Mesodermal cell (in vitro differentiated cells): ENCODE data around the gene ITPK1.

Experiments
- H3K27ac ChIP-seq: 2 replicates; pipeline ENCODE4 v1.7.0; 2013; ENCODE audit warnings: mild to moderate bottlenecking, low read depth, low read length, moderate library complexity; ENCODE audit not compliant: severe bottlenecking
- H3K36me3 ChIP-seq: 2 replicates; pipeline ENCODE4 v1.7.1; 2013; ENCODE audit warnings: mild to moderate bottlenecking, low read length, moderate library complexity; ENCODE audit not compliant: control insufficient read depth, insufficient read depth
- H3K4me1 ChIP-seq: one replicate; pipeline ENCODE4 v1.7.1; 2013; ENCODE audit warnings: mild to moderate bottlenecking, low read length; ENCODE audit not compliant: insufficient read depth, control insufficient read depth, poor library complexity, severe bottlenecking
- H3K4me3 ChIP-seq: 2 replicates; pipeline ENCODE4 v1.7.0; 2013; ENCODE audit warnings: low read length, control low read depth, mild to moderate bottlenecking; ENCODE audit not compliant: insufficient read depth, poor library complexity, severe bottlenecking; ENCODE audit errors: extremely low read depth
- H3K9me3 ChIP-seq: 2 replicates; pipeline ENCODE4 v1.7.1; 2013; ENCODE audit warnings: mild to moderate bottlenecking, low read length, moderate library complexity; ENCODE audit not compliant: control insufficient read depth
- WGBS, 2 experiments: methylation state at CpG; one replicate each; pipeline ENCODE4 v1.1.5; 2013; ENCODE audit warnings: missing lambda C conversion rate in 2 of 2; ENCODE audit not compliant: insufficient coverage in 2 of 2; 5-methylcytosine and 5-hydroxymethylcytosine counted together

Gene ITPK1

GRCh38 chr14:93059917-93060545 lies 55.7 kb downstream of the ITPK1 start:
- H3K27ac ChIP-seq: peak overlapping the region; percentile 23
- H3K4me3 ChIP-seq: no peak overlapping the region
- H3K36me3 ChIP-seq: no peaks in the 10 kb centered on the region
- no peaks in the 10 kb centered on the region for H3K9me3 ChIP-seq
- peaks cover 14% of the 10 kb centered on the region for H3K4me1 ChIP-seq
- 82 to 89% methylated on average over 6 to 7 of the region's 9 CpGs for WGBS, 2 experiments

- 92% methylated on average over 4 of the region's 16 CpGs; no CpG with 5 or more reads in 1 of the 2 experiments for WGBS, 2 experiments
- no peaks in the 10 kb centered on the region for H3K36me3 ChIP-seq
- no peaks in the 10 kb centered on the region for H3K9me3 ChIP-seq
- H3K4me3 ChIP-seq: no peak overlapping the region
- peaks cover 14% of the 10 kb centered on the region for H3K4me1 ChIP-seq
- no peak overlapping the region for H3K27ac ChIP-seq
Measured at GRCh38 chr14:93059260-93059659, 56.5 kb downstream of the ITPK1 start.

- H3K4me1 ChIP-seq: peaks cover 14% of the 10 kb centered on the region
- no peak overlapping the region for H3K4me3 ChIP-seq
Measured at GRCh38 chr14:93057586-93058280, 58.0 kb downstream of the ITPK1 start.

GRCh38 chr14:93056840-93057585 lies 58.7 kb downstream of the ITPK1 start:
- H3K4me3 ChIP-seq: no peak overlapping the region
- no peaks in the 10 kb centered on the region for H3K36me3 ChIP-seq
- 81 to 89% methylated on average over 13 to 14 of the region's 14 CpGs for whole genome bisulfite sequencing, 2 experiments
- peak overlapping the region; percentile 2 for H3K27ac ChIP-seq
- no peaks in the 10 kb centered on the region for H3K9me3 ChIP-seq
- peaks cover 14% of the 10 kb centered on the region for H3K4me1 ChIP-seq

More at GRCh38 chr14:93057586-93058280, 58.0 kb downstream of the ITPK1 start:
- no peak overlapping the region for H3K27ac ChIP-seq
- WGBS, 2 experiments: 94 to 96% methylated on average over 11 to 13 of the region's 14 CpGs
- H3K36me3 ChIP-seq: no peaks in the 10 kb centered on the region
- no peaks in the 10 kb centered on the region for H3K9me3 ChIP-seq

GRCh38 chr14:93056166-93056839 lies 59.4 kb downstream of the ITPK1 start:
- Histone ChIP-seq H3K36me3 (no peaks in the 10 kb centered on the region), H3K4me1 (peaks cover 14% of the 10 kb centered on the region), H3K27ac (peak overlapping the region; percentile 2), H3K9me3 (no peaks in the 10 kb centered on the region), H3K4me3 (no peak overlapping the region)
- 90 to 100% methylated on average over 4 to 5 of the region's 5 CpGs for WGBS, 2 experiments

GRCh38 chr14:93055651-93056115 lies 60.0 kb downstream of the ITPK1 start:
- Histone ChIP-seq H3K9me3 (no peaks in the 10 kb centered on the region), H3K4me1 (peaks cover 14% of the 10 kb centered on the region), H3K4me3 (no peak overlapping the region), H3K36me3 (no peaks in the 10 kb centered on the region), H3K27ac (no peak overlapping the region)
- WGBS, 2 experiments: 92 to 99% methylated on average over 8 to 9 of the region's 9 CpGs

- WGBS, 2 experiments: 94 to 95% methylated on average over 7 of the region's 7 CpGs
- no peak overlapping the region for H3K4me3 ChIP-seq
- no peaks in the 10 kb centered on the region for H3K36me3 ChIP-seq
- H3K4me1 ChIP-seq: peaks cover 14% of the 10 kb centered on the region
- H3K9me3 ChIP-seq: no peaks in the 10 kb centered on the region
- no peak overlapping the region for H3K27ac ChIP-seq
Measured at GRCh38 chr14:93054876-93055275, 60.8 kb downstream of the ITPK1 start.

- Histone ChIP-seq H3K4me3 (no peak overlapping the region), H3K4me1 (peaks cover 16% of the 10 kb centered on the region)
- 76 to 90% methylated on average over 5 of the region's 6 CpGs for WGBS, 2 experiments
Measured at GRCh38 chr14:93054006-93054405, 61.7 kb downstream of the ITPK1 start.

GRCh38 chr14:93051600-93052546 lies 63.9 kb downstream of the ITPK1 start:
- no peaks in the 10 kb centered on the region for H3K9me3 ChIP-seq
- H3K27ac ChIP-seq: no peak overlapping the region
- H3K4me3 ChIP-seq: no peak overlapping the region
- H3K36me3 ChIP-seq: no peaks in the 10 kb centered on the region
- peaks cover 16% of the 10 kb centered on the region for H3K4me1 ChIP-seq
- 80 to 82% methylated on average over 6 to 8 of the region's 9 CpGs for WGBS, 2 experiments

More at GRCh38 chr14:93054006-93054405, 61.7 kb downstream of the ITPK1 start:
- no peaks in the 10 kb centered on the region for H3K36me3 ChIP-seq
- H3K27ac ChIP-seq: no peak overlapping the region
- no peaks in the 10 kb centered on the region for H3K9me3 ChIP-seq
